ENCODE data around the gene TCEAL9.
"Not testable (repeated sequence)": the region's sequence is repeated elsewhere in the genome, so short reads cannot be mapped to it uniquely, and the experiment has no call there.

TCEAL9 gene, protein sequence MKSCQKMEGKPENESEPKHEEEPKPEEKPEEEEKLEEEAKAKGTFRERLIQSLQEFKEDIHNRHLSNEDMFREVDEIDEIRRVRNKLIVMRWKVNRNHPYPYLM

DNA sequence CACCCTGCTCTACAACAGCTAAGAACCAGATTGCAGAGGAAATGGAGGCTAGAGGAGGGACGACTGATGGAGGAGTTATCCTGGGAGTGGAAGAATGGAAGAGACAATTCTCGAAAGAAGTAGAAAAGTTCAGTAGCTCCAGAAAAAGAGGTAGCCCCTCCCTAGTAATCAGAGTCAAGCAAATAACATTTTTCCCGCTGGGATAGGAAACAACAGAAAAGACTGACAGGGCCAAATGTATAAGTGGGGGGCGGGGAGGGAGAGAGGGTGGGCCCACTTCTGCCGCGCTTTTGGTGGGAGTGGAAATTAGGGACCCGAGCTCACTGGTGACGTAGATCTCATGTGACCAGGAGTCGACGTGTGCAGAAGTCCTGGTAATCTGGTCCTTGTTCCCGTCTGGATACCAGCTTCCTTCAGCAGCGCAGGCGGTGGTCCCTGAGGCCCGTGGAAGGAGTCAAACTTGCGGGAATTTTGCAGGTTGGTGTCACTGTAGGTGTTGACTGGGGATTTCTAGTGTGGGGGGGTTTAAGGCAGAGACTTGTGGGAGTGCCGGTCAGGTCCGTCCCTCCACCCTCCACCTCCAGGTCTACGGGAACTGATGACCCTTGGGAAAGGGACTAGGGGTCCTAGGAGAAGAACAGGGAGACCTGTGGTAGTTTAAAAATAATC is at the start of gene TCEAL9:
TCEAL9 (plus strand) TSS at position 377 of the 669 bp plus-strand sequence. CDS start 1,179 bp downstream, outside the sequence.
- peak; percentile 87 for DNase-seq

DNA sequence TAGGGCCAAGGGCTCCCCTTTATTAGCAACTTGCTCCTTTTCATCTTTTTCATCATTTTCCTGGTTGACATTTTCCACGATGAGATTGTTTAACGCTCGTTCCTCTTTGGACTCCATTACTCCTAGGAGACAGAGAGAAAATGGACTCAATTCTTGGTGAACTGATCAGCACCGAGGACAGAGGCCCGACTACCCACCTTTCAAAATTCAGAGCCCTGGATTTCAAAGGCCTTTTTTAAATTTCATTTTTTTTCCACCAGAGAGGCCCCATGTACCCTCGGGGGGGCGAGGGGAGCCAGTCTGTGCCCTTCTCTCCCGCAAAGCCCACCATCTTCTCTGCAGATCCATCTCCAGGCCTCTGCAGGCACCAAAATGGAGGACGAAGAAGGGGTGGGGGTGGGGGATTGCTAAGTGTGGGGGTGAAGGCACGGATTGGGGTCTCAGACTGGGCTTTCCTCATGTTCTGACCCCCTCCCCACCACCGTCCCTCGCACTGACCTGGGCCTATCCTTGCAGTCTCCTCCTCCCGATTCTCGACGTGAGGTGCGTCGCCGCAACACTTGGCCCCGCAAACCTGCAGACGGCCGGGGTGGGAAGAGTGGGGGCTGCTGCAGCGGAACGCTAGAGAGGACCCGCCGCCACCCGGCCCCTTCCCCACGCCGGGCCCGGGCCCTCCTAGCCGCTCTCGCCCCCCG is 46.3 kb upstream of the TCEAL9 start:
- DNase-seq: no peak

DNA sequence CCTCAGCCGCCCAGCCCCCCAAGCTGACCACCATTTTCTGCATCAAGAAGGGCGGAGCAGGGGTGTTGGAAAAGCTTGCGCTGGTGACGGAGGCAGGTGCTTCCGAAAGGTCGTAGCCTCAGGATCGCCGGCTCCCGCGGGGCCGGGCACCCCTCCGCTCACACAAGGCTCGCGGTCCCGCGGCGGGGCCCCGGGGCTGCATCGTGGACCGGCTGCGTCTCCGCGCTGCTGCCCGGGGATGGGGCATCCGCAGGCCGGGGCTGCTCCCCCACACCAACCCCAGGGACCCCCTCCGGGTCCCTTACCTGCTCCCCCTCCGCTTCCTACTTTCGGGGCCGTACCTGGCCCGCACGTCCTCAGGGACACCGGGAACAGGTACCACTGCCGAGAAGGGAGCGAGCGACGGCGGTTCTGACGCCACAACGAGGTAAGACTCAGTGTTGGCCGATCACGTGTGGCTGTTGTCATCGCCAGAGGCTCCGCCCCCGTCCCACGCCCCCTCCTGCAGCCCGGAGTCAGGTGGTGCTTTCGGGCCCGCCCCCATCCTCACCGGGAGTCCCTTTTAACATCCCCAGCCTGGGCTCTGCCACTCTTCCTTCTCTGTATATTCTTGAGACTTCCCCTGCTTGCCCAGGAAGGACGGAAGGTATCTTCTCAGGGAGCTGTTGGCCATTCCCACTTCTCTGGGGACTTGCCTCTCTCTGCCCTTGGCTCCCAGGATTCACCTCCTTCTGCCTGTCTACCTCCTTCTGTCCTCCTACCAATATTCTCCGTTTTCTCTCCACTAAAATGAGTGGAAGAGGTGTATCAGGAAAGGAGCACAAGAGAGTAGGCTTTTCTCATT is 45.5 kb upstream of the TCEAL9 start, which contains the start of gene BEX2:
BEX2 (minus strand) TSS at position 436 of the 844 bp plus-strand sequence. CDS start 1,014 bp downstream, outside the sequence.
- peak; percentile 96 for DNase-seq

DNA sequence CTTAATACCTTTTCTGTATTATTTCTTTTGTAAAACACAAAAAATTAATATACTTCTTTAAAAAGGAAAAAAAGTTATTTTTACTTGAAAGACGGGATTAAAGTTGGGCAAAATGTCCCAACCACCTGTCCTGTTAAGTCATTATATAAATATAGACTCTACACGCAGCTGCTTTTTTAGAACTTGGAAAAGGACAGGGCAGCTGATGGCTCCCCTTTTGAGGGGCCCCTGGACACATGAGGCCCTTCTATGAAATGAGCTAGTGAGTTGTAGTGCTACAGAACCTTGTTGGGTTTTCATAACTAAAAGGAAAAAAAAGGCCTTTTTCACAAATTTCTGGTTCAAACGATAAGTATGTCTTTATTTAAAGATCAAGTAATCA is 44.9 kb upstream of the TCEAL9 start:
- DNase-seq: no peak

DNA sequence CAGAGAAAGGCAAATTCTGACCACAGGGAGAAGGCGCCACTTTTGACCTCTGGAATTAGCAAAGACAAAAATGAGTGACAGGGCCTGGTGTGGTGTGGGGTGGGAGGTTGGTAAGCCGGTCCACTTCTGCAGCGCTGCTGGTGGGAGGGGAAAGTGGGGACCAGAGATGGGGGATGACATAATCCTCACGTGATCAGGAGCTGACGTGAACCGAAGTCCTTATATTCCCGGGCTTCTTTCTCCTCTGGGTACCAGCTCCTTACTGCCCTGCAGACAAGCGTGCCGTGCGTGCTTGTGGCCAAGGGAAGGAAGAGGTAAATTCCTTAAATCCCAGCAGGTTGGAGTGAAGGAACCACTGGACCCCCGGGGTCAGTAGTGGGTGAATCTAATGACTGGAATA is 26.3 kb upstream of the TCEAL9 start, which contains the start of gene TCEAL7:
TCEAL7 (plus strand) TSS at position 249 of the 400 bp plus-strand sequence. CDS start 1,165 bp downstream, outside the sequence.
- peak; percentile 88 for DNase-seq

DNA sequence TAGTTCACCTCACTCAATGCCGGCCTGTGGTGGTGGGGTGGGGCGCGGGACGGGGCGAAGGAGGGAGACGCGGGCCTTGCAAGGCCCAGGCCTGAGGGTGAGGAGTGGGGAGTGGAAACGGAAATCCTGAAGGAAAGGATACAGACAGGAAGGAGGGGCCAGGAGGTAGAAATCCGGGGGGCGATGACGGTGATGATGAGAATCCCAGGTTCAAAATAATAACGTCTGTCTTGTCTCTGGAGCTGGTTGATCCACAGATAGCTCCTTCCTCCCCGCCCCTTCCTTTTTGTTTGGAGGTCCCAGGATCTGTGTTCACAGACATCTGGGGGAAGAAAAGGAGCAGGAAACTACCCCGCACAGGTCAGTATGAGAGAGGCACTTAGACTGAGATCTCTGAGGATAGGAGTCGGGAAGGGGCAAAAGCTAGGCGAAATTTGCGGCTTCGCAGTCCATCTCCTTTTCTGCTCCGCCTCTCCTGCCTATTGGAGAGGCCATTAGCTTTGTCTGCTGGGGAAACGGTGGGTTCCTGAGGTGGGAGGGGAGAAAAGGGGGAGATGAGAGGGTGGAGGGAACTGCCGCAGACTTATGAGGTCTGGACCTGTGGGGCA is 25.5 kb upstream of the TCEAL9 start:
- peak; percentile 81 for DNase-seq

DNA sequence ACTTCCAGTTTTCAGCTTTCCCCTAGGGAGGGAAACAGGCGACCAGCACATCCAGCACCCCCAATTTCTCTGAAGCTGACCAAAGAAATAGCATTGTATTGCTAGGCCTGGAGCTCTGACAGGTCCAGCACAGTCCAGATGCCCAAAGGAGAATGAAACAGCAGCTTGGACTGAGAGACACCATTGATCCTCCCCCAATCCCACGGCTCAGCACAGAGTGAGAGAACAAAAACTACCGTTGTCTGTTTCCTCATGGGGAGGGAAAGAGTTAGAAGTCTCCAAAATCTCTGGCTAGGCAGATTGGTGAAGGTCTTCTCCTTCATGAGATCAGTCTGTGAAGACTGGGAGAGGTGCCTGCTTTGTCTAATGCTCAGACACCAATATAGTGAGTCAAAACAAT is 17.6 kb upstream of the TCEAL9 start:
- no peak for DNase-seq

DNA sequence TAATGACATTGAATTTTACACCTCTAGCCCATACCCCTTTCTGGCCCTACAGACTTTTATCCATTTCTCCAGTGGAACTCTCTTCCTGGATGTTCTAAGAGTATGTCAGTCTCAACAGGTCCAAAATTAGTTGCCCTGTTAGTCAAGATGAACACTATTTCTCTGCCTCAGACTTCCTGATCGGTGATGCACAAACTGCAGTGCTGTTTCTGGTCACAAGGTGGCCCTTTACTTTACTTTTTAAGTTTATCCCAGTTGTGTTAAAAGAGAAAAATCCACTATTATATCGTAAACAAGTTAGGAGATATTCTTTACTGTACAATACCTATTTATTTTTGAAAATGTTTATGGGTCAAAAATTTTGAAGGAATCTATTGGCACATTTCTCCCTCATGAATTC is 13.2 kb upstream of the TCEAL9 start:
- DNase-seq: peak; percentile 64

- DNase-seq: no peak
These were observed 11.7 kb upstream of the TCEAL9 start for GRCh38 chrX:103344606-103345005.

DNA sequence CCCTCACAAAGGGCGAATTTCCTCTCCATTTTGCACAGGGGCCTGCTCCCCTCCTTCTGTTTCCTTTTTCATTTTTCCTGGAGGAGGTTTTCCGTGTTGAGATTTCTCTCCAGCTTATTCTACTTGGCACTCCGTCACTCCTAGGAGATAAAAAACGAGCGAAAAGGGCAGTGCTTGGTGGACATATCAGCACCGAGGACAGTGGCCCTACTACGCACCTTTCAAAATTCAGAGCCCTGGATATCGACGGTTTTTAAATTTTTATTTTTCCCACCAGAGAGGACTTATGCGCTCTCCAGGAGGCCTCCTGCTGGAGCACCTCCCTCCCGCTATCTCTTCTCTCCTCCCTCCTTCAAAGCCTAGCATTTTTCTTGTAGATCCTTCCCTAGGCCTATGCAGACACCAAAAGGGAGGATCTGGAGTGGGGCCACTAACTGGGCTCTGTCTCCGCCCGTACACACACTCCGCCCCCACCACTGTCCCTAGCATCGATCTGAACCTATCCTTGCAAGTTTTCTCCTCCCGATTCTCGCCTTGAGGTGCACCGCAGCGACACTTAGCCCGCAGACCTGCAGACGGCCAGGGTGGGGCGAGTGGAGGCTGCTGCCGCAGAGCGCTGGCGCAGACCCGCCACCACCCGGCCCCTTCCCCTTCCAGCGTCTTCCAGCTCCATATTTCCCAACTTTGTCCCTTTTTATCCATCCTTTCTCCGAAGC is 8.5 kb upstream of the TCEAL9 start:
- peak; percentile 60 for DNase-seq

GRCh38 chrX:103356858-103357257 is 552 bp downstream of the TCEAL9 start:
- peak; percentile 59 for DNase-seq

GRCh38 chrX:103357871-103358270 is 1.6 kb downstream of the TCEAL9 start:
- DNase-seq: no peak

- DNase-seq: not testable (repeated sequence)
These were observed 3.3 kb downstream of the TCEAL9 start for GRCh38 chrX:103359605-103360004.

GRCh38 chrX:103360092-103360491 is 3.8 kb downstream of the TCEAL9 start:
- DNase-seq: no peak

DNA sequence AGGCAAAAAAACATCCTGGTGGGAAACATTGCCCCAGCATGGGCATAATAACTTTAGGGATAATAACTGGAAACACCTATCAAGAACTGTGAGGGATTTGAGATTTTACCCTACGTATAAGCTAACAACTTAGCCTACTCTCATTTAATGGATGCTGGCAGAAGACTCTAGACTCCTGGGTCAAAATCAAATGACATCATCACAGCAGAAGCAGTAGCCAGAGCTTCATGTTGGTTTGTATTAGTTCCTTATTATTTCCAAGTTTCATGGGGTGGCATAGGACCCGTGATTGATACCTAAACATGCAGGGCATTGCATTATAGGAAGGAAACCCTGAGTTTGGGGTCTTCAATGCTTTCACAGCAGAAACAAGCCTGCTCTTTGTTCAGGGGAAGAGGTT is 4.6 kb downstream of the TCEAL9 start:
- no peak for DNase-seq

GRCh38 chrX:103361798-103362197 is 5.5 kb downstream of the TCEAL9 start:
- DNase-seq: no peak

DNA sequence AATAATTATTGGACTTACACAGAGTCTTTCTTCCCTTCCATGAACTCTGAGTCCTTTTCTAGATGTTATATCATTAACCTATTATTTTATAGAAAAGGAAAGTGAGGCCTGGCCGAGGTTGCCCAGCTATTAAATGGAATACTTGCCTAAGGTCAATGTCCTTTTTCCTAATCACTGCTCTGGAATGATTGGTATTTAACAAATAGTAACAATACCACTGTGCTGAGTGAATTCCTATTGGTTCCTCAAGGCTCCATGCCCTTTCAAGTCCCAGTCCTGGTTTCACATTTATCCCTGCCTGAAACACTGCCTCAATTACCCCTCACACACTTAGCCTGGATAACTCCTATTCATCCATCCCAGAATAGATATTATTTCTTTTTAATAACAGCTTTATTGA is 6.2 kb downstream of the TCEAL9 start:
- peak; percentile 69 for DNase-seq

GRCh38 chrX:103363046-103363445 is 6.7 kb downstream of the TCEAL9 start:
- no peak for DNase-seq

GRCh38 chrX:103367502-103367901 is 11.2 kb downstream of the TCEAL9 start:
- peak; percentile 60 for DNase-seq

DNA sequence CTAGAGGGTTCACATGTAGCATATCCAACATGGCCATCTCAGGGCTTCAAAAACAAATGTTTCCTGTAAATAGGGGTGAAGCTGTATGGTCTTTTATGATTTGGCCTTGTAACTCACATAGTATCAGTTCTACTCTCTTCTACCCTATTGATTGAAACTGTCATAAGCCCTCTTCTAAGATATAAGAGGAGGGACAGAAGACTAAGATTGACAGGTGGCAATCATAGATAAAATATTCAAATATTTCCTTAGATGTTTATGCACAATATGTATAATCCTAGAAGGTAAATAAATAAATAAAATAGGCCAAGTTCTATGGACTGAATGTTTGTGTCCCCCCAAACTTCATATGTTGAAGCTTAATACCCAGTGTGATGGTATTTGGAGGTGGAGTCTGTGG is 13.2 kb downstream of the TCEAL9 start:
- DNase-seq: no peak

DNA sequence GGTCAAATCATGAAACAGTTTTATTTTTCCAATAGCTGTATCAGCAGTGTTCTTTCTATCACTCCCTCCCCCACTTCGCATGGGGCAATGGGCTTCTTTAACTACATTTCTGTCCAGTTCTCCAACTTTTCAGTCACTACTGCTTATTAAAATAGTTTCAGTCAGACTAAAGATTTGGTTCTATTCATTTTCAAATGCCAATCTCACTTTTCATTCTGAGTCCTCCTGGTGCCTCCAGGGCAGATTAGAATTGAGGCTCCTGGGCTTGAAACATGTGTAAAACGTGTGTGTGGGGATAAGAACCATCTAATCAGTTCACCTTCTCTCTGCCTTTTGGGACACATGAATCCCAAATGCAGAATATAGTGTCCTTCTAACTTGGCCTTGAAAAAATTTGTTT is 16.6 kb downstream of the TCEAL9 start:
- no peak for DNase-seq

DNA sequence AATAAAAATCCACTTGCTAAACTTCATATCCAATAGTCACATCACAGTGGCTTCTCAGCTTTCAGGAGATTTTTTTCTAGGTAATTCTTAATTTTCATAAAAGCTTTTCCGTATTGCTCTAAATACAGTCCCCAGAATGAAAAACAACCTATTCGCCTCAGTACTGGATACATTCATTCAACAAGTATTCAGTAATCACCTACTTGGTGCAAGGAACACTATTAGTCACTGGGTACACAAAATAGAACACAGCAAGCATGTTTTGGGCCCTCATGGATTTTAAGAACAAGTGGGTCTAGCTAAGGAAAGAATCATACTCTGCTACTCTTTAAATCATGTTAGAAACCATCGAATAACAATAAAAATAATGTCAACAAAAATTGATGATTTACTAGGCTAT is 17.3 kb downstream of the TCEAL9 start:
- no peak for DNase-seq
